GM21723 (cell line): ENCODE results near the gene SYNM.

Experiments
- ATAC-seq: cut with Tn5 transposase; IDR thresholded peaks from one replicate; pipeline ENCODE4 v1.9.1; 2021; ENCODE audit warnings: mild to moderate bottlenecking, moderate library complexity; ENCODE audit not compliant: unreplicated experiment

Gene SYNM

GRCh38 chr15:99138491-99138982 is 33.7 kb downstream of the SYNM start:
- ATAC-seq = no peak

DNA sequence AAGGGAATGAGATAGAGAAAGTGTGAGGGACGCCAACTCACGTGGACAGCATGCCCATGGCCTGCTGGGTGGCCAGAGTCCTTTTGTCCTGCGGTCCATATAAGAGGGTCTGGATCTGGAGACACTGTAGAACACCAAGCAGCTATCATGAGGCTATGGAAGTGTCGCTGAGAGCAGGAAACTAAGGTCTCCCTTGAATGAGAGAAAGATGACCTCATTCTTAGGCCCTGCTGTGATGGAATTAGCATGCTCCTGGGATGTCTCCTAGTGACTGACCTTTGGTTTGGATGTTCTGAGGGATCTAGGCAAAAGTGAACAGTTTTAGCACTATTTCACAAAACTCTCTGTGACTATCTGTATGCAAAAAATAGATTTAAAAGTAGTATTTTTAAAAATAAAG is 34.4 kb downstream of the SYNM start:
- ATAC-seq = no peak

DNA sequence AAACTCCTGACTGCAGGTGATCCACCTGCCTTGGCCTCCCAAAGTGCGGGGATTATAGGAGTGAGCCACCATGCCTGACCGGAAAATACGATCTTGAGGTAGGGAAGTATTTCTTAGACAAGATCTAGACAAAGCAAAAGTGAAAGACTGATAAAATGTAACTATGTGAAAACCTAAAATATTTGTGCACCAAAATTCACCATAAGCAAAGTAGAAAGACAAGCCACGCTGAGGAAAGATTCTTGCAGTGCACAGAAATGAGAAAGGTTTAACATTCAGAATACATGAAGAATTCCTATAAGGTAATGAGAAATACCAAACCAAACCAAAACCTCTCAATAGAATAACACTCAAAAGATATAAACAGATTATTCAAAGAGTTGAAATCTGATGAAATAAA is 35.7 kb downstream of the SYNM start:
- ATAC-seq = no peak

DNA sequence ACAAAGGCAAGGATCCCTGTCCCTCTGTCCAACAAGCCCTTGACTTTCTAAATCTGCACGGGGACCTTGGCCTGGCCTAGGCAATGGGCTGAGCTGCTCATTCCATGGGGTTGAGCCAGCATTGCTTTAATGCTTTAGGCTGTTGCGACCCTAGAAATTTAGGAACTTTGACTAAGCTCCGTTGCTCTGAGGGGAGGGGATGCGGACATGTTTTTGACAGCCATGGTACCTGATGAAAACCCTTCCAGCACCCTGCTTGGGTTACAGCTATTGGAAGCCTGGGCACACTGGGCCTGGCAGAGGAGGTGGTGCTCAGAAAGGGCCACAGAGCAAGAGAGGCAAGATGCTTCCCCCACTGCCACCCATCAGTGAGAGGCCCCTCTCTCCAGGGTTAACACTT is 37.1 kb downstream of the SYNM start:
- no peak for ATAC-seq

DNA sequence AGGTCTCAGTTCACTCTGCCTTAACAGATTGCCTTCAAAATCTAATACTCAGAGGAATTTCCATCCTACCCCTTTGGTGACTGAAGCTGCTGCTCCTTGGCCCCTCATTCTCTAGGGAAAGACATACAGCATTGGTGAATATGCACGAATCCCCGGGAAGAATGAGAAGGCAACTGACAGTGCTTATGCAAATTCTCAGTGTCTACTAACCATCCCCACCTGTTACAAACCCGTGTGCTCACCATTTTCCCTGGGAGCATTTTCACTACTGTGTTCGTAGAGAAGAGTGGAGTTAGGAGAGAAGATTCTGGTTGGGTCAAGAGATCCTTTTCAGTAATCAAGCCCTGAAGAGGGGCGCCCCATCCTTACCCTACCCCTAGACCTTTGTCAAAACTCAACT is 37.7 kb downstream of the SYNM start:
- no peak for ATAC-seq

DNA sequence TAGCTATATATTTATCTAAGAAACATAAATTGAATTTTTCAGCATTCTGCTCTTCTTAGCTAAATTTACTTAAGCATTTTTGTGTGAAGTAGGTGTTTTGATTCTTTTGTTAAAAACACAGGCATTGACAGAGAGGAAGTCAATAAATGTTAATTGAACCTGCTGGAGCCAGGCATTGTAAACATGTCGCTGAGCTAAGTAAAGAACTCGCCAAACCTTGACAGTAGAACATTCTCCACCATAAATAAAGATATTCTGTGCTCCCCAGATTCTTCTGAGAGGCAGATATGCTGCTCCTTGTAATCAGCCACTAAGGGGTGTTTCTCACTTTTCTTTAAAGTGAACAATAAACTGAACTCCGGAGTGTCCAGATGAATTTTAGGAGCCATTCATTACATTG is 38.4 kb downstream of the SYNM start:
- ATAC-seq = no peak

DNA sequence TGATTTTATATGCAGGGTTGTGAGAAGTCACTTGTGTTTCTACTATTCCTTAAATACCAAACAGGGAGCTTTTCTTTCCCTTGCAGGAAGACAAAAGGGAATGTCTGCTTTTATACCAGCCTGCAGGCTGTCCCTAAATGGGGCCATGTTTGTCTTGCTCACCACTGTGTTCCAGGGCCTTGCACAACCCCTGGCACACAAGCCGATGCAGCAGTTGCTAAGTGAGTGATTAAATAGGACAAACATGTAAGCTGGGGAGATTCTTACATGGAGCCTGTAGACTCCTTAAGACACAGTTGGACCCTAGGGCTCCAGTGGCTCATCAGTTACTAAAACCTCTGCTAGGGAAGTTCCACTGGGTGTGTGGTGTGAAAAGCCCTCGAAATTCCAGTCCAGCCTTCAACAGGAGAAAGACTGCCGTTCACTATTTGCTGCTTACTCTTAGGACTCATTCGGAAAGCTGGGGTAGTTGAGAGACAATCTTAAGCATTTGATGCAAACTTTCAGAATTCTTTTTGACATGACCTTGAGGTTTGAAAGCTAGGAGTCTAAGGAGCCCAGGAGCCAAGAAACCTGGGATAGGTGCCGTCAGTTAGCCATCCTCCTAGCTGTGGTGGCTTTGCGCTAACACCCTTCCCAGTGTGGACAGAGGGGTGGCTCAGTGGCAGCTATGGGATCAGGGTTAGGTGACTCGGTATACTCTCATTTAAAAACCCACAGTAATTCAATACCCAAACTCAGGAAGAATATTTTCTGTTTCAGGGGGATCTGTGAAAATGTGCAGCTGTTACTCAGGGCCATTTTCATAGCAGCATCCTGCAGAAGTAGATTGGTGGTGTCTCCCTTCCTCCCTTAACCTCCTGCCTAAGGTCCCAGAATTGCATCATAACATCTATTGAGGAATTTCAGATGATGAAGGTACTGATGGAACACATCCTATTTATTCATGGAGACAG is 39.1 kb downstream of the SYNM start:
- no peak for ATAC-seq

DNA sequence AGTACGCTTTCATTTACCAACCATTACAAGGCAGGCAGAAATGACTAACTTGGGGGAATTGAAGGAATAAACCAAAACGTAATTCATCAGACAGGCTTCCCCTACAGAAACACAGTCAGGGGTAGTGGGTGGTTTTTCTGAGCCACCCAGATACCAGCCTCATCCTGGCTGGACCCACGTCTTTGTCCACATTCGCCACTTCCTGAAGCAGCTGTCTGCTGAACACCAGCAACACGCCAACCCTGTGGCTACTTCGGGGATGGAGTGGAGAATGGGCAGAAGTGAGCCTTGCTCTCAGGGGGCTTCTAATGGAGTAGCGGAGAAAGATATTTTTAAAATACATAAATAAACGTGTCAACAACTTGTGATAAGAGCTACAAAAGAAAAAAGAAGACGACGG is 40.1 kb downstream of the SYNM start:
- no peak for ATAC-seq

DNA sequence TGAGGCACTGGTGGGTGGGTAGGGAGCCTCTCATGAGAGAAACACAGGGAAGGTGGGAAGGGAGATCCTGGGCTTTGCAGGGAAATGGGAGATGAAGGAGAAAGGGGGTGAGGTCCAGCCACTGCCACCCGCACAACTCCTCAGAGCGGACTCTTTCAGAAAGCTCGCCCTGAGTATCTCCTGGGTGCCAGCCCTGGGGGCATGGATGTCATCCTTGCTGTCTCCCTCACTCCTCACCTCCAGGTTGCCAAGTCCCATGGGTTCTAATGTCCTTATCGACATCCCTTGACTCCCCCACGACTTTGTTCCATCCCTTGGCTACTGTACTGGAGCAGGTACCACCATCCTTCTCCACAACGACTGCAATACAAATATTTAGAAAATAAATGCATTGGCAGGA is 40.9 kb downstream of the SYNM start:
- ATAC-seq = no peak

GRCh38 chr15:99146661-99147060 is 41.8 kb downstream of the SYNM start:
- no peak for ATAC-seq

GRCh38 chr15:99148851-99149276 is 44.0 kb downstream of the SYNM start:
- ATAC-seq = no peak

DNA sequence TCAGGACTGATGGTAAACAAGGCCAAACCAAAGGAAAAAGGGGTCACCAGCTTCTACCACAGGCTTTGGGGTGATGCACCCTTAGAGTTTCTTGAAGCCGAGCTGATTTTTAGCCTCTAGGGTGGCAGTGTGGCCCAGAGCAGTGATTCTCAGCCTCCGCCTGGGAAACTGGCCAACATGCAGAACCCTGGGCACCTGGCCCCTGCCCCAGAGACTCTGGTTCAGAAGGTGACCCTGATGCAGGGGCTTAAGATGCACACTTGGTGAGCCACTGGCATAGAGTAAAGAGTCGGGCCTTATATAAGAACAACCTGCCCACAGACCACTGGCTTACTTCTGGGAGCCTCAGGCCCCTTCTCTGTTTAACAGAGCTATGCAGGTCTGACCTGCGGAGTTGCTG is 44.5 kb downstream of the SYNM start:
- ATAC-seq = no peak

GRCh38 chr15:99151156-99151555 is 46.3 kb downstream of the SYNM start:
- ATAC-seq = no peak

GRCh38 chr15:99153026-99153535 is 48.2 kb downstream of the SYNM start:
- no peak for ATAC-seq

GRCh38 chr15:99154271-99154670 is 49.4 kb downstream of the SYNM start:
- no peak for ATAC-seq

- ATAC-seq = no peak
Observed at GRCh38 chr15:99155961-99156443, 51.1 kb downstream of the SYNM start.

GRCh38 chr15:99157456-99157855 is 52.6 kb downstream of the SYNM start:
- ATAC-seq = no peak

GRCh38 chr15:99158626-99159412 is 53.9 kb downstream of the SYNM start:
- ATAC-seq = no peak

DNA sequence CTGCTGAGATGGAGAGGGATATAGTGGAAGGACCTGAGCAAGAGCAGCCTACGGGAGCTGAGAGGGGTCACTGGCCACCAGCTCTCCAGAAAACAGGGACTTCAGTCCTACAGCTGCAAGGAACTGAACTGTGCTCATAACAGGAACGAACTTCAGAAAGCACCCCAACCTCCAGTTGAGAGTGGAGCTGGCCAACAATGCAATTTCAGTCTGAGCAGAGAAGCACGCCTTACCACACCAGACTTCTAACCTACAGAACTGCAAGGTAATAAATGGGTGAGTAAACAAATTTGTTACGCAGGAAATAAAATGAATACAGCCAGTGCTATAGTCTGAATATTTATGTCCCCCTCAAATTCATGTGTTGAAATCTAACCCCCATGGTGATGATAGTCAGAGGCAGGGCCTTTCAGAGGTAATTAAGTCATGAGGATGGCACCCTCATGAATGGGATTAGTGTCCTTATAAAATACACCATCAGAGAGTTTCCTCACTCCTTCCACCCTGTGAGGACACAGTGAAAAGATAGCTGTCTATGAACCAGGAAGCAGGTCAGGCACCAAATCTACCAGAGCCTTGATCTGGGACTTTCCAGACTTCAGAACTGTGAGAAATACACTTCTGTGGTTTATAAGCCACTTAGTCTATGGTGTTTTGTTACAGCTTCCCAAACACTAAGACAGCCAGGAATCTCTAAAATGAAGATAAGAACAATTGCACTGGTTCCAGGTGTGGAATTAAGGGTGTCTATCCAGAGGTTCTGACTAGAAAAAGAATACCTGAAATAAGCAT is 58.6 kb downstream of the SYNM start:
- no peak for ATAC-seq

GRCh38 chr15:99164119-99164518 is 59.2 kb downstream of the SYNM start:
- no peak for ATAC-seq
